Measurements from ENCODE around the gene LRRC10B.

Gene LRRC10B

GRCh38 chr11:61510166-61510919 is 1.8 kb downstream of the LRRC10B start:
- DNase-seq = no peak

DNA sequence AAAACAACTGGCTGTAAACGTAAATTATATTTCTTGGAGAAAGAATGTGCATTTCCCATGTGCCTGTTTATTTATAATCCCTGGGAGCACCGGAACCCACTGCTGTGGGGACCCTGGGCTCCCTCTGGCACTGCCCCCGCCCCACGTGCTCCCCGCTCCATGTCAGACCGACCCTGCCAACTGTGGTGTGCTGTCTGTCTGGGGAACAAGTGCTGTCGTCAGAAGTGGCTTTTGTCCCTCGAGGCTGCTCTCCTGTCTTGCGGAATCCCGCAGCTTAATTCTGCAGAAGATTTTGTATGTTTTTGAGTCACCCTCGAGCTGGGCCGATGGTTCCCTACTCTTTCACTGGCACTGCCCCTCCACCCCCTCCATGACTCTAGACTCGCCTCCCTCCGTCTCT is 2.4 kb downstream of the LRRC10B start:
- no peak for DNase-seq

DNA sequence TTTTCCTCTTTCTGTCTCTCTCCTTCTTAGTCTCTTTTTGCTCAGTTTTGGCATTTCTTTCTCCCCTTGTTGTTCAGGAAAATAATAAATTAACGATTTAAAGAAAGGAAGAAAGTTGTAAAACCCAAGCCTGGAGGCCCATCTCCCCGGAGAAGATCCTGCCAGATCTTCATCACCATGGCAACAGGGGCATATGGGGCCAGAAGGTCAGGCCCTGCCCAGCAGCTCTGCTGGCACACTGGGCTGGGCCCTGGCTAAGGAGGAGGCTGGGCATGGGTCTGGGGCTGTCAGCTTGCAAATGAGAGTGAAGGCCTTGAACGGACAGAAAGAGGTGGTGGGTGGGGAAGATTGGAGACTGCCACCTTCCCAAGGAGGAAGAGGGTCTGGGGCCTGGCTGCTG is 2.8 kb downstream of the LRRC10B start:
- DNase-seq = no peak

- DNase-seq = no peak
Measured at GRCh38 chr11:61512435-61512834, 3.9 kb downstream of the LRRC10B start.

DNA sequence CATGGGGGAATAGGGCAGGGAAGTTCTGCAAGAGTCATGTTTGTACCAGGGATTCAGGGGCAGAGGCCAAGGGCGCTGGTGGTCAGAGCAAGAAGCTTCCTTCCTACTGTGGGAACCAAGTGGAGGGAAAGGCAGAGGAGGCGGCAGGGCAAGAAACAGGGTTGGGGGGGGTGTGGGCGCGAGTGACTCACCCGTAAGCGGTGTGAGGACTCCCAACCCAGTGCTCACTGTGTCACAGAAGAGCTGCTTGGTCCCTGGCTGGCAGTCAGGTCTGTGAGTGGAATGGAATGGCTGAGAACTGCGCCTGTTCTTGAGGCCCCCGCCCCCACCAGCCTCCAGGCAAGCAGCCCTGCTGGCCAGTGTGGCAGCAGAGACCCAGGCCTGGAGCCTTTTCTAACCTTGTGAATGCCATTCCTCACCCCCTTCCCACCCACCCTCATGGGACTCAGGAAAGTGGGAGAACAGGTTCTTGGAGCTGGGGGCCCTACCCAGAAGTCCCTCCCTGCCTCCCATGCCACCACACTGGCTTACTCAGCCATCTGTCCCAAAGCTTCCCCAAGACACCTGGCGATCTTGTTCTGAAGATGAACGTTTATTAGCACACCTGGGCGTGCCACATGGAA is 4.7 kb downstream of the LRRC10B start:
- no peak for DNase-seq

- no peak for DNase-seq
Measured at GRCh38 chr11:61514050-61514917, 5.7 kb downstream of the LRRC10B start.

DNA sequence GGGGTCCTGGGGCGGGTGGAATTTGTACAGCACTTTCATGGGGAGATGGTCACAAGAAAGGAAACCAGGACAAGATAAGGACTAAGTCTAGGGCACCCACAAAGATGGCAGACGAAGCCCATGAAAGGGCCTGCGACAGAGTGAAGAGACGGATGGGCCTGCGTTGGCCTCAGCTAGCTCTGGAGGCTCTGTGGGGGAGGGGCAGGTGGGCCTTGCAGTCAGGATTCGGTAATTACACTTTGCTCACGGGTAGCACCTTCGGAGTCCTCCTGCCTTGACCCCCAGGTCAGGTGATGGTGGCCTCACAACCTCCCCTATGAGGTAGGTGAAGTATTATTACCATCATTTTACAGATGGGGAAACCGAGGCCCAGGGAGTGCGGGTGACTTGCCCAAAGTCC is 7.1 kb downstream of the LRRC10B start:
- DNase-seq = no peak

DNA sequence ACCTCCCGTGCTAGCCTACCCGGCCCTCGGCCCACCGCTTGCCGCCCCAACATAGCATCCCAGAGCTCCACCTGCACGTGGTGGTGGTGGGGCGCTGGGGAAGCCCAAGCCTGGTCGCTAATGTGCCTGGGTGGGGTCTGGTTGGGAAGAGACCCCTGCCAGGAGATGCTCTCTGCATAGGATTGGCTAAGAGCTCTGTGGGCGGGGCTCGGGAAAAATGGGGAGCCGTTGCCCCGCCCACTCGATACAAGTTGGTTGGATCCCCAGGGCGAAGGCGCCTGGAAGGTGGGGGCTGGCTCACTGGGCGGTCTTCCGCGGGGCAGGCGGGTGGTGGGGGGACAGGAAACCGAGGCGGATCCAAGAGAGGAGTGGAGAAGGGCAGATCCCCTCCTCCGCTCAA is 7.6 kb downstream of the LRRC10B start:
- no peak for DNase-seq

GRCh38 chr11:61516675-61517572 is 8.4 kb downstream of the LRRC10B start:
- DNase-seq = peak; percentile 11 to 19

GRCh38 chr11:61518032-61518795 is 9.7 kb downstream of the LRRC10B start:
- no peak for DNase-seq

DNA sequence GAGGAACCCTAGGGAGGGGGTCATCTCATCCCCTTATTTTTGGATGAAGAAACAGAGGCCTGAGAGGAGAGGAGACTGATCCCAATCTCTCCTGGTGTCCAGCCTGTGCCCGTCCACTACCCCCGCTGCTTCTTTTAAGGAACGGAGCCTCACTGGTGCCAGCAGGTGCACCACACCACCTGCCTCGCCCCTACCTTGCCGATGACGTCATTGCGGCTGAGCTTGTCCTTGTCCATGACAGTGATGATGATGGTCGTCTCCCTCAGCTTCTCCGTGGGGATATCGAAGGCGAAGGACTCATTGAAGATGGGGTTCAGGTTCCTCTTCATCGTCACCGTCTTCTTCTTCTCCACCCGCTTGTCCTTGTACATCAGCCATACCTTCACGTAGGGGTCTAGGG is 14.3 kb downstream of the LRRC10B start:
- no peak for DNase-seq

- DNase-seq = no peak
Measured at GRCh38 chr11:61524446-61524845, 15.9 kb downstream of the LRRC10B start.

GRCh38 chr11:61524963-61525587 is 16.5 kb downstream of the LRRC10B start:
- no peak for DNase-seq

DNA sequence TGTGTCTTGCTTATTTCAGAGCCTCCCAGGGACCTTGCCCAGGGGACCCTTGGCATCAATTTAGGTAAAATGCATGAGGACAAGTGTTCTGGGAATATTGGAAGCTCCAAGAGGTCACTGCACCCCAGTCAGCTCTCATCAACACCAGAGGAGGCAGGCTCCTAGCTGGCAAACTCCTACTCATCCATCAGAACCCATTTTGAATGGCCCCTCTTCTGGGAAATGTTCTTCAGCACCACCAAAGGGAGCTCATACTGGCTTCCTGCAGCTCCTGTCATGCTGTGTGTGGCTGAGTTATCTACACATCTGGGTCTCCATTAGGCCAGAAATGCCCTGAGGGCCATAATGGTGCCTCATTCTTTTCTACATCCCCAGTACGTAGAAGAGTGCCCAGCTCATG is 17.7 kb downstream of the LRRC10B start:
- DNase-seq = no peak

GRCh38 chr11:61526956-61527731 is 18.6 kb downstream of the LRRC10B start:
- no peak for DNase-seq

DNA sequence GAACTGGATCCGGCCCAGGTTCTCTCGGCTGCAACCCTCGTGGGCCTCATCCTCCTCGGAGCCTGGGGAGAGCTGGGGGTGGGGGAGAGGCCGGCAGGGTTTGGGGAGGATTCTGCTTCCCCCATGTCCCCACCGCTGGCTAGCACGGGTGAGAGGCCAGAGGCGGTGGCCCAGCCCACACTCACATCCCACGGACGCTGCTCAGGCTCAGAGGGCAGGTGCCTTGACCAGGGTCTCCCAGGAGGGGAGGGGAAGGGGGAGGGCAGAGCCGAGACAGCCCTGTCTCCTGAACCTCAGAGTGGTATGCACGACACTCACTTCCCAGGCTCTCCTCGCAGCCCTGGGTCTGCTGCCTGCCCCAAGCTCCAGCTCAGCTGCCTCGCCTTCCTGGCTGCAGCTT is 19.6 kb downstream of the LRRC10B start:
- no peak for DNase-seq

DNA sequence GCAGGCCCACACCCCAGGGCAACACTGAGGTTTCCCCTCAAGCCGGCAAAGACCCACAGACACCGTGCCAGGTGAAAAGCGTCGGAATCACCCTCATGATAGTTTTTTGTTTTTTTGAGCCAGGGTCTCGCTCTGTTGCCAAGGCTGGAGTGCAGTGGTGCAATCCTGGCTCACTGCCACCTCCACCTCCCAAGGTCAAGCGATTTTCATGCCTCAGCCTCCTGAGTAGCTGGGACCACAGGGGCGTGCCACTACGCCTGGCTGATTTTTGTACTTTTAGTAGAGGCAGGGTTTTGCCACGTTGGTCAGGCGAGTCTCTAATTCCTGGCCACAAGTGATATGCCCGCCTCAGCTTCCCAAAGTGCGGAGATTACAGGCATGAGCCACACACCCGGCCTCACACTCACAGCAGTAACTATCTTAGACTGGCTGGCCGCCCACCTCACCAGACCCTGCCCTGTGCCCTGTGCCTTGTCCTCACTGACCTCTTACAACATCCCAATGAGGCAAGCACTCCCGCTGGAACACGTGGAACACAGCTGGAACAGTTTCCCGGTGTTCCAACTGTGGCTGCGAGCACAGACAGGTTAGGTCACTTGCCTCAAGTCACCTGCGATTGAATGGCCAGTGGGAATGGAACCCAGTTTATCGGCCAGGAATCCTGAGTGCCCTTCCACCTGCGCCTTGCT is 21.1 kb downstream of the LRRC10B start:
- no peak for DNase-seq

DNA sequence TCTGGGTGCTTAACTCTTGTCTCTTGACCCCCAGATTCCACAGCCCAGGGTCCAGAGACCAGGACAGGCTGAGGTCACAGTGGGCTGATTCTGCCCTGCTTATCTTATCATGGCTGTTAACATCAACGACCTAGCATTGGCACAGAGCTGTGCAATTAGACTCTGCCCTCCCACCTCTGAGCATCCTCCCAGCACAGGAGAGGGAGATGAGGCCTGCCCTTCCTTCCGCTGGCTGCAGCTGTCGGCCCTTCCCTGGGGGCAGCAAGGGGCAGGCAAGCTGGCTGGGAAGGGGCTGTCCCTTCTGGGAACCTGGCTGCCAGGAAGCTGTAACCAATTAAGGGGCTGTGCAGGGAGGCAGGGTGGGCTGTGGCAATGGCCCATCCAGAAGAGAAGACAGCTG is 22.5 kb downstream of the LRRC10B start:
- no peak for DNase-seq

GRCh38 chr11:61532134-61533038 is 23.8 kb downstream of the LRRC10B start:
- DNase-seq = peak; percentile 23 to 29

All from Kasumi-1 (cell line).